ENCODE results near the gene TYW1. TPM values are rescaled to one million over a fixed set of nuclear protein-coding genes. Genes with fewer than 3 reads are reported as not detected.
"Not testable (repeated sequence)": the region's sequence is repeated elsewhere in the genome, so short reads cannot be mapped to it uniquely, and the experiment has no call there.

TYW1 gene
- total and polyA plus RNA-seq, 9 donors = 13.2 to 16.3 (median 14.6) TPM

- 66% methylated on average over 2 of the region's 6 CpGs for WGBS (ENCODE audit: insufficient coverage)
- not testable (repeated sequence) for H3K4me1 ChIP-seq (ENCODE audit: control insufficient read depth, insufficient read depth, low read length); DNase-seq; H3K27ac ChIP-seq (ENCODE audit: low read length); H3K4me3 ChIP-seq (ENCODE audit: low read length); H3K36me3 ChIP-seq (ENCODE audit: control insufficient read depth, insufficient read depth, low read length); H3K27me3 ChIP-seq (ENCODE audit: control insufficient read depth, insufficient read depth, low read length); H3K9me3 ChIP-seq (replicated peaks; ENCODE audit: control insufficient read depth, low read depth, low read length)
Measured at GRCh38 chr7:67260166-67260586, 263.5 kb downstream of the TYW1 start.

GRCh38 chr7:67264000-67264399, 267.4 kb downstream of the TYW1 start:
- 100% methylated on average over 1 of the region's 2 CpGs for WGBS (ENCODE audit: insufficient coverage)
- not testable (repeated sequence) for H3K9me3 ChIP-seq (replicated peaks; ENCODE audit: control insufficient read depth, low read depth, low read length); H3K27ac ChIP-seq (ENCODE audit: low read length)

GRCh38 chr7:67266070-67266469, 269.4 kb downstream of the TYW1 start:
- not testable (repeated sequence) for H3K4me1 ChIP-seq (ENCODE audit: control insufficient read depth, insufficient read depth, low read length); H3K4me3 ChIP-seq (ENCODE audit: low read length); H3K27ac ChIP-seq (ENCODE audit: low read length); H3K27me3 ChIP-seq (ENCODE audit: control insufficient read depth, insufficient read depth, low read length); H3K36me3 ChIP-seq (ENCODE audit: control insufficient read depth, insufficient read depth, low read length); H3K9me3 ChIP-seq (replicated peaks; ENCODE audit: control insufficient read depth, low read depth, low read length)
- peak; percentile 35 for DNase-seq
- WGBS (ENCODE audit: insufficient coverage) = no CpG with 5 or more reads among the region's 3 CpGs

More at GRCh38 chr7:67264000-67264399, 267.4 kb downstream of the TYW1 start:
- not testable (repeated sequence) for H3K4me3 ChIP-seq (ENCODE audit: low read length); H3K4me1 ChIP-seq (ENCODE audit: control insufficient read depth, insufficient read depth, low read length); H3K27me3 ChIP-seq (ENCODE audit: control insufficient read depth, insufficient read depth, low read length); DNase-seq; H3K36me3 ChIP-seq (ENCODE audit: control insufficient read depth, insufficient read depth, low read length)

- no peaks in the 10 kb centered on the region for H3K9me3 ChIP-seq (replicated peaks; ENCODE audit: control insufficient read depth, low read depth, low read length)
- H3K4me1 ChIP-seq (ENCODE audit: control insufficient read depth, insufficient read depth, low read length) = no peaks in the 10 kb centered on the region
- DNase-seq = no peak
- H3K27ac ChIP-seq (ENCODE audit: low read length) = no peak overlapping the region
- no peaks in the 10 kb centered on the region for H3K36me3 ChIP-seq (ENCODE audit: control insufficient read depth, insufficient read depth, low read length)
- H3K27me3 ChIP-seq (ENCODE audit: control insufficient read depth, insufficient read depth, low read length) = no peaks in the 10 kb centered on the region
- whole genome bisulfite sequencing (ENCODE audit: insufficient coverage) = 40% methylated on average over 1 of the region's 7 CpGs
- no peak overlapping the region for H3K4me3 ChIP-seq (ENCODE audit: low read length)
Measured at GRCh38 chr7:67267914-67268313, 271.3 kb downstream of the TYW1 start.

GRCh38 chr7:67269916-67270315, 273.3 kb downstream of the TYW1 start:
- not testable (repeated sequence) for H3K4me3 ChIP-seq (ENCODE audit: low read length); H3K27ac ChIP-seq (ENCODE audit: low read length); H3K9me3 ChIP-seq (replicated peaks; ENCODE audit: control insufficient read depth, low read depth, low read length); H3K4me1 ChIP-seq (ENCODE audit: control insufficient read depth, insufficient read depth, low read length); H3K27me3 ChIP-seq (ENCODE audit: control insufficient read depth, insufficient read depth, low read length); H3K36me3 ChIP-seq (ENCODE audit: control insufficient read depth, insufficient read depth, low read length)
- peak; percentile 14 for DNase-seq
- no CpG with 5 or more reads among the region's 2 CpGs for WGBS (ENCODE audit: insufficient coverage)

Other genes starting within 250 kb of the TYW1 start
- 54.5 TPM for gene TMEM248, start 75.6 kb upstream of the TYW1 start, total RNA-seq
- gene TMEM248, start 75.6 kb upstream of the TYW1 start, polyA plus RNA-seq (ENCODE audit: insufficient read depth in 1 of 8, insufficient read length in 8 of 8, low replicate concordance in 1 of 8) = 10 to 100 TPM; 51.5 to 64.7 (median 54.1) TPM
- 172 TPM for gene SBDS, start 1.2 kb upstream of the TYW1 start, total RNA-seq
- gene SBDS, start 1.2 kb upstream of the TYW1 start, polyA plus RNA-seq (ENCODE audit: insufficient read depth in 1 of 8, insufficient read length in 8 of 8, low replicate concordance in 1 of 8) = 100 to 1,000 TPM; 179 to 232 (median 200) TPM

All from muscle of leg (tissue), 11 donors.